ENCODE results near the gene DISC1. TPM values are rescaled to one million over a fixed set of nuclear protein-coding genes. Genes with fewer than 3 reads are reported as not detected.

DISC1 gene
- total RNA-seq, 1 experiment from 2014 or later, result 1.8 TPM

DNA sequence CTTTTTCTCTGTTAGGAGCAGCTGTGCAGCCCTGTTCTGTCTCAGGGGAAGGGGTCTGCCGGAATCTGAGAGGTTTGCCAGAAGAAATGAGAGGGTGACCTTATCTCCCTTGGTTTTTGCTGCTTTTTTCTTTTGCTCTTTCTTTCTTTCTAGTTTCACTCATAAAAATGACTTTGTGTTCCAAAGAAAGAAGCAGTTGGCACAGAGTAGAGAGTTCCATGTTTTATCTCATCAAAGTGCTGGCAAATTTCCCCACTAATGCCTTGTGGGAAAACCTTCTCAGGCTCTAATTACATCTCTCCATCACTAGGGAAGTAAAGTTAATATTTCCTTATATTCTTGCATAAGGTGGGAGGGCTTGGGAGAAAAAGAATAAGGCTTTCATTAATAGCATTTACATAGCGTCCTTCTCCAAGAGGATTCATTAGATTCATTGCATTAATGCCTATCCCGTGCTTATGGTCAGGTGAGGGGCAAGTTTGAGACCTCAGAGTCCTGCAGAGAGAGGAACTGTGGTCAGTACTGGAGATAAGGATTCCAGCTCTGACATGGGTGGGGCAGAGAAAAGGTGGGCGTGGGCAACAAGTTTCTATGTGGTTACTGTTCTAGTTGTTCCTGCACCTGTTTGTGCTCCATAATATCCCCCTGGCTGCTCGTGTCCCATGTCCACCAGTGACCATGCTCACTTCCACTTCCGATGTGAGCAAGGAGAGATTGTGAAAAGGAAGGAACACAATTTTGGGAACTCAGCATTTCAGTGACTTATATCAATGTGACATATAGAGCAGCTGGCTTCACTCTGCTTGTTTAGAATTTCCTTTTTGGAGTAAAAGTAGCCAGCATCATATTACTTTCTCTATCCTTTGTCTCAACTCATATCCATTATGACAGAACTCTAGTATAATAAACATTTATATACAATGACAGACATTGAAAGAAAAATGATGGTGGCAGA, 79.5 kb downstream of the DISC1 start:
- H3K79me2 ChIP-seq (ENCODE audit: insufficient read depth, low read length), result no peaks in the 10 kb centered on the region
- no peak overlapping the region for H3K4me3 ChIP-seq (replicated peaks in 1 of 2; ENCODE audit: low read depth in 1 of 2, low read length in 2 of 2)
- RAD21 ChIA-PET (ENCODE audit: low non-redundant PET in 1 of 2, low total read pairs in 2 of 2, uncharacterized antibody in 2 of 2, unreplicated experiment in 2 of 2), result no interaction called here
- no peak overlapping the region for H3K4me2 ChIP-seq (ENCODE audit: low read length)
- no peak overlapping the region for H3K9ac ChIP-seq (ENCODE audit: low read length)
- H3K36me3 ChIP-seq (ENCODE audit: control insufficient read depth in 1 of 2, insufficient read depth in 2 of 2, low read length in 2 of 2), result no peaks in the 10 kb centered on the region
- no peaks in the 10 kb centered on the region for H3K4me1 ChIP-seq (ENCODE audit: control insufficient read depth in 1 of 2, insufficient read depth in 2 of 2, low read length in 2 of 2)
- 0 out of 2 replicates have a peak, but pooled peaks cover 4% of the 10 kb centered on the region for H3K27me3 ChIP-seq (ENCODE audit: insufficient read depth, low read length)
- H4K20me1 ChIP-seq (ENCODE audit: insufficient read depth), result no peaks in the 10 kb centered on the region
- no TSS peak for BruUV-seq (replicated peaks)
- ATAC-seq (no peak), DNase-seq (ENCODE audit: low read depth, low spot score) (no peak)
- H3K9me3 ChIP-seq (ENCODE audit: control insufficient read depth in 1 of 2, insufficient read depth in 1 of 2, low read depth in 1 of 2, low read length in 2 of 2), result no peaks in the 10 kb centered on the region
- H2AFZ ChIP-seq (ENCODE audit: low read depth, low read length, poor library complexity, severe bottlenecking), result no peak overlapping the region
- no peak for TF ChIP-seq POLR2AphosphoS5 (IDR thresholded peaks at IDR 0.05; ENCODE audit: low read depth, low read length)
- POLR2A ChIA-PET, result no interaction called here
- CTCF ChIA-PET, result no interaction called here
- H3K27ac ChIP-seq (ENCODE audit: low read depth, low read length), result no peak overlapping the region
- no peaks in the 10 kb centered on the region for H3K9me2 ChIP-seq (ENCODE audit: insufficient read depth)
- intact Hi-C loops (cut with micrococcal nuclease), result no loop called here

DNA sequence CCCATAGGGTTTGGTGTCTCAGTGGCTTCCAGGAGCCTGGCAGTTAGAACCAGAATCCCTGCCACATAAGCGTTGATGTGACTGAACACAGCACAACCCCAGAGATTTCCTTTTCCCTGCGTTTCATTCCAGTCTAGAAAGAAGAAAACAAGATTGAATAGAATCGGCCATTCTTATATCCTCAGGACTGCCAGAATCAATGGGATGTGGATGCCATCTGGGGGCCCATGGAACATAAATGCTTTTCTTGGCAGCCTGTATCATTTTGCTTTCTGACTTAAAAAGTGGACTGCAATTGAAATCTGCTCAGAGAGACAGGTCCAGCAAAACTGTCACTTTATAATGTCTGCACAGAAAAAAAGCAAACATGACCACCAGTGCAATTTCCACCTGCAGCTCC, 80.3 kb downstream of the DISC1 start:
- ChIA-PET POLR2A (no interaction called here), RAD21 (ENCODE audit: low non-redundant PET in 1 of 2, low total read pairs in 2 of 2, uncharacterized antibody in 2 of 2, unreplicated experiment in 2 of 2) (no interaction called here), CTCF (interaction anchor here (1.3 kb wide), 1 partner anchor 15 kb away, joined by 3 read pairs; no protein-coding TSS in a partner anchor)
- ATAC-seq (no peak), DNase-seq (ENCODE audit: low read depth, low spot score) (no peak)
- H3K4me2 ChIP-seq (ENCODE audit: low read length), result no peak overlapping the region
- H4K20me1 ChIP-seq (ENCODE audit: insufficient read depth), result no peaks in the 10 kb centered on the region
- intact Hi-C loops (cut with micrococcal nuclease), result no loop called here
- no peaks in the 10 kb centered on the region for H3K36me3 ChIP-seq (ENCODE audit: control insufficient read depth in 1 of 2, insufficient read depth in 2 of 2, low read length in 2 of 2)
- H3K9ac ChIP-seq (ENCODE audit: low read length), result no peak overlapping the region
- no peak overlapping the region for H2AFZ ChIP-seq (ENCODE audit: low read depth, low read length, poor library complexity, severe bottlenecking)
- H3K9me3 ChIP-seq (ENCODE audit: control insufficient read depth in 1 of 2, insufficient read depth in 1 of 2, low read depth in 1 of 2, low read length in 2 of 2), result no peaks in the 10 kb centered on the region
- H3K27ac ChIP-seq (ENCODE audit: low read depth, low read length), result no peak overlapping the region
- no peaks in the 10 kb centered on the region for H3K79me2 ChIP-seq (ENCODE audit: insufficient read depth, low read length)
- H3K4me1 ChIP-seq (ENCODE audit: control insufficient read depth in 1 of 2, insufficient read depth in 2 of 2, low read length in 2 of 2), result no peaks in the 10 kb centered on the region
- 0 out of 2 replicates have a peak, but pooled peaks cover 4% of the 10 kb centered on the region for H3K27me3 ChIP-seq (ENCODE audit: insufficient read depth, low read length)
- H3K4me3 ChIP-seq (replicated peaks in 1 of 2; ENCODE audit: low read depth in 1 of 2, low read length in 2 of 2), result no peak overlapping the region
- H3K9me2 ChIP-seq (ENCODE audit: insufficient read depth), result no peaks in the 10 kb centered on the region
- TF ChIP-seq, protein P1, sequence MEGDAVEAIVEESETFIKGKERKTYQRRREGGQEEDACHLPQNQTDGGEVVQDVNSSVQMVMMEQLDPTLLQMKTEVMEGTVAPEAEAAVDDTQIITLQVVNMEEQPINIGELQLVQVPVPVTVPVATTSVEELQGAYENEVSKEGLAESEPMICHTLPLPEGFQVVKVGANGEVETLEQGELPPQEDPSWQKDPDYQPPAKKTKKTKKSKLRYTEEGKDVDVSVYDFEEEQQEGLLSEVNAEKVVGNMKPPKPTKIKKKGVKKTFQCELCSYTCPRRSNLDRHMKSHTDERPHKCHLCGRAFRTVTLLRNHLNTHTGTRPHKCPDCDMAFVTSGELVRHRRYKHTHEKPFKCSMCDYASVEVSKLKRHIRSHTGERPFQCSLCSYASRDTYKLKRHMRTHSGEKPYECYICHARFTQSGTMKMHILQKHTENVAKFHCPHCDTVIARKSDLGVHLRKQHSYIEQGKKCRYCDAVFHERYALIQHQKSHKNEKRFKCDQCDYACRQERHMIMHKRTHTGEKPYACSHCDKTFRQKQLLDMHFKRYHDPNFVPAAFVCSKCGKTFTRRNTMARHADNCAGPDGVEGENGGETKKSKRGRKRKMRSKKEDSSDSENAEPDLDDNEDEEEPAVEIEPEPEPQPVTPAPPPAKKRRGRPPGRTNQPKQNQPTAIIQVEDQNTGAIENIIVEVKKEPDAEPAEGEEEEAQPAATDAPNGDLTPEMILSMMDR (IDR thresholded peaks at IDR 0.05 in 2 of 3, conservative IDR thresholded peaks at IDR 0.05 in 1 of 3; ENCODE audit: borderline replicate concordance in 1 of 3, insufficient read depth in 1 of 3, low read depth in 2 of 3, low read length in 2 of 3), result no peak
- no peak for TF ChIP-seq EZH2phosphoT487 (IDR thresholded peaks at IDR 0.05; ENCODE audit: borderline replicate concordance)
- TF ChIP-seq JUND (IDR thresholded peaks at IDR 0.05), result no peak
- no peak for TF ChIP-seq ZFX (IDR thresholded peaks at IDR 0.05)
- TF ChIP-seq, protein P2, sequence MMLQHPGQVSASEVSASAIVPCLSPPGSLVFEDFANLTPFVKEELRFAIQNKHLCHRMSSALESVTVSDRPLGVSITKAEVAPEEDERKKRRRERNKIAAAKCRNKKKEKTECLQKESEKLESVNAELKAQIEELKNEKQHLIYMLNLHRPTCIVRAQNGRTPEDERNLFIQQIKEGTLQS (IDR thresholded peaks at IDR 0.05), result no peak
- TF ChIP-seq EZH2 (IDR thresholded peaks at IDR 0.05), result no peak
- no peak for TF ChIP-seq SRF (IDR thresholded peaks at IDR 0.05; ENCODE audit: low read depth)
- TF ChIP-seq SIN3A (IDR thresholded peaks at IDR 0.05; ENCODE audit: low read depth), result no peak
- TF ChIP-seq CEBPB (IDR thresholded peaks at IDR 0.05; ENCODE audit: low read depth), result no peak
- no peak for TF ChIP-seq POLR2A (IDR thresholded peaks at IDR 0.05; ENCODE audit: borderline replicate concordance, extremely low read depth, insufficient read depth, insufficient read length)
- no peak for TF ChIP-seq RAD21 (IDR thresholded peaks at IDR 0.05; ENCODE audit: low read depth)
- TF ChIP-seq, protein P3, sequence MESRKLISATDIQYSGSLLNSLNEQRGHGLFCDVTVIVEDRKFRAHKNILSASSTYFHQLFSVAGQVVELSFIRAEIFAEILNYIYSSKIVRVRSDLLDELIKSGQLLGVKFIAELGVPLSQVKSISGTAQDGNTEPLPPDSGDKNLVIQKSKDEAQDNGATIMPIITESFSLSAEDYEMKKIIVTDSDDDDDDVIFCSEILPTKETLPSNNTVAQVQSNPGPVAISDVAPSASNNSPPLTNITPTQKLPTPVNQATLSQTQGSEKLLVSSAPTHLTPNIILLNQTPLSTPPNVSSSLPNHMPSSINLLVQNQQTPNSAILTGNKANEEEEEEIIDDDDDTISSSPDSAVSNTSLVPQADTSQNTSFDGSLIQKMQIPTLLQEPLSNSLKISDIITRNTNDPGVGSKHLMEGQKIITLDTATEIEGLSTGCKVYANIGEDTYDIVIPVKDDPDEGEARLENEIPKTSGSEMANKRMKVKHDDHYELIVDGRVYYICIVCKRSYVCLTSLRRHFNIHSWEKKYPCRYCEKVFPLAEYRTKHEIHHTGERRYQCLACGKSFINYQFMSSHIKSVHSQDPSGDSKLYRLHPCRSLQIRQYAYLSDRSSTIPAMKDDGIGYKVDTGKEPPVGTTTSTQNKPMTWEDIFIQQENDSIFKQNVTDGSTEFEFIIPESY (IDR thresholded peaks at IDR 0.05; ENCODE audit: extremely low read depth, insufficient replicate concordance, low read length), result no peak
- no peak for TF ChIP-seq YY1 (IDR thresholded peaks at IDR 0.05; ENCODE audit: extremely low read depth, insufficient replicate concordance, low read depth, low read length)
- BruUV-seq (replicated peaks), result no TSS peak
